ENCODE data around the gene GMEB2. TPM values are rescaled to one million over a fixed set of nuclear protein-coding genes. Genes with fewer than 3 reads are reported as not detected.
"Not testable (repeated sequence)": the region's sequence is repeated elsewhere in the genome, so short reads cannot be mapped to it uniquely, and the experiment has no call there.

GMEB2 gene
- total RNA-seq, 2 experiments from 2014 or later, result 20.5 to 21.6 TPM

DNA sequence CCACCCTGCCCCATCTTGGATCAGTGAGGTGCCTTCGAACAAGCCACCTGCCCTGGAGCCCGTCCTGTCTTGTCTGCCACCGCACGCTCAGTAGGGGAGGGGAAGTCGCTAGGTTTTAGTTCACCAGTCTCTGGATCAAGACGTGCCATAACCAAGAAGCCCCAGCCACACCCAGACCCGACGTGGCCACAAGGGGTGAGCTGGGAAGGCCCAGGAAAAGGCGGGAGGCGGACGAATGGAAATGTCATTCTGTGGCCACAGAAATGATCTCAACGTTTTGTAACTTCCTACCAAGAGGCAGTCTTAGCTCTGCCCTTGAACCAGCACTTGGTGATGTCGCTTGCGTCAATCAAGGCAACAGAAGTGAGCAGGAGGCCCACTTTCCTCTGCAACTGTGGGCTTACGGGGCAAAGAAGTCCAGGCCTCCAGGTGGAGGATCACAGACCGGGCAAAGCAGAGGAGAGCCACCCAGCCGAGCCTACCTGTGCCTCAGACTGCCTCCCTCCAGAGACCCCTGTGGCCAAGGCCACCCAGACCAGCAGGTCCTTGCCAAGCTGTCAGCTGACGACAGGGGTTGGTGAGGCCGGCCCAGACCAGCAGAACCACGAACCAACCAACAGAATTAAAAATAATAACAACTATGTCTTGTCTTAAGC lies 14.5 kb downstream of the GMEB2 start:
- POLR2A ChIA-PET, result no interaction called here
- no peaks in the 10 kb centered on the region for H3K4me1 Mint-ChIP-seq
- H3K9me3 Mint-ChIP-seq, result no peaks in the 10 kb centered on the region
- no peaks in the 10 kb centered on the region for H3K27me3 Mint-ChIP-seq
- DNase-seq (no peak), ATAC-seq (ENCODE audit: low read depth) (no peak)
- no peak overlapping the region for H3K4me3 Mint-ChIP-seq
- H3K27ac Mint-ChIP-seq, result no peak overlapping the region
- peaks cover 16% of the 10 kb centered on the region for H3K36me3 Mint-ChIP-seq

DNA sequence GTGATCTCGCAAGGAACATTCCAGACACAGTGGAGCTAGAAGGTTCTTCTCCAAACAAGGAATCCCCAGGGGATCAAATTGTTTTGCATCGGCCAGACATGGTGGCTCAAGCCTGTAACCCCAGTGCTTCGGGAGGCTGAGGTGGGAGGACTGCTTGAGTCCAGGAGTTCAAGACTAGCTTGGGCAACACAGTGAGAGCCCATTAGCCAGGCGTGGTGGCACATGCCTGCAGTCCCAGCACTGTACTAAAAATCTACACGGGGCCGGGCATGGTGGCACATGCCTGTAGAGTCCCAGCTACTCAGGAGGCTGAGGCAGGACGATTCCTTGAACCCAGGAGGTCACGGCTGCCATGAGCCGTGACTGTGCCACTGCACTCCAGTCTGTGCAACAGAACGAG lies 15.3 kb downstream of the GMEB2 start:
- Mint-ChIP-seq H3K27ac (no peak overlapping the region), H3K9me3 (no peaks in the 10 kb centered on the region), H3K4me1 (no peaks in the 10 kb centered on the region), H3K4me3 (no peak overlapping the region), H3K36me3 (peaks cover 15% of the 10 kb centered on the region), H3K27me3 (no peaks in the 10 kb centered on the region)
- ATAC-seq (ENCODE audit: low read depth) (no peak), DNase-seq (no peak)
- POLR2A ChIA-PET, result no interaction called here

DNA sequence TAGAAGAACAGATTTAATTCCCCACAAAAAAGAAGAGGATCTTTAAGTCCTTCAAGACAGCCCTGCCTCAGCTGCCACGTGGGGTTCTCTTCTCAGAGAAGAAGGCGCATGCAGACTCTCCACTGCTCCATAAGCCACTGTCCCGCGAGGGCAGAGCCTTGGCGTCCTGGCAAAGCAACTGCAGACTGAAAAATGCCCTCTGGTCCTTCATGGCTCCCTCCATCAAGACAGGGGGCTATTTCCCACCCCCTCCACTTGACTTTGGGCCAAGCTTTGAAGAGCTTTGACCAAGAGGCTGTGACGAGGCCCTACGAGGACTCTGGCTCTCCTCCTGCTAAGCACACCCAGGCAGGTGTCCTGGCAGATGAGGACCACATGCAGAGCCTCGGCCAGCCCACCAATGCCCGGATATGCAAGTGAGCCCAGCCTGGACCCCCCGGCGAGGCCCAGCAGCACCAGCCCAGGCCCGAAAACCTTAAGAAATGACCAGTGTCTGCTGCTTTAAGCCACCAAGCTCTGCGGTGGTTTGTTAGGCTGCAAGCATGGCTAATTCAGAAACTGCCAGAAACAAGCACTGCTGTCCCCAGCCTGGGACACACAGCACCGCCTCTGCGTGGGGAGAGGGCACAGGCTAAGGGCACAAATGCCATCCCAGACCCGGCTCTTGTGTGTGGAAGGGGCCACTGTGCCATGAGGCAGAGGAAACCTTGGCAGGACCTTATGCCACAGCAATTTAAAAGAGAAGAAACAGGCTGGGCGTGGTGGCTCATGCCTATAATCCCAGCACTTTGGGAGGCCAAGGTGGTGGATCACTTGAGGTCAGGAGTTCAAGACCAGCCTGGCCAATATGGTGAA lies 16.1 kb downstream of the GMEB2 start:
- H3K4me1 Mint-ChIP-seq, result no peaks in the 10 kb centered on the region
- H3K9me3 Mint-ChIP-seq, result no peaks in the 10 kb centered on the region
- ATAC-seq (ENCODE audit: low read depth), result no peak
- peaks cover 18% of the 10 kb centered on the region for H3K36me3 Mint-ChIP-seq
- no peak for DNase-seq
- no peak overlapping the region for H3K27ac Mint-ChIP-seq
- POLR2A ChIA-PET, result no interaction called here
- H3K27me3 Mint-ChIP-seq, result no peaks in the 10 kb centered on the region
- H3K4me3 Mint-ChIP-seq, result no peak overlapping the region

DNA sequence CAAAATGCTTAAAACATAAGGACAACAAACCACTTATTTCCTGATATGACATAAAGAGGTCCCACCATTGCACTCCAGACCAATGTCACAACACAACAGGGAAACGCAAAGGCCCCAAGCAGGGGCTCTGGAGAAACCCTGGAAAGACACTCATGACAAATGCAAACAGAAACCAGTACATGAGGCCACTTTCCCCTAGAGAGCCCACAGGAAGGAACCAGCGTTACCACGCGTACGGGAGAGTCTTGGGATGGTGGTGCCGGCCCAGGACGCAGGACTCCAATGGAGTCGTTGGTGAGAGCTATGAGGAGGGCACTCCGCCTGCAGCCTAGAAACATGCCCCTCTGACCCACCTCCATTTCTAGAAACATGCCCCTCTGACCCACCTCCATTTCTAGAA lies 20.2 kb downstream of the GMEB2 start:
- H3K27ac Mint-ChIP-seq, result no peak overlapping the region
- no peaks in the 10 kb centered on the region for H3K9me3 Mint-ChIP-seq

DNA sequence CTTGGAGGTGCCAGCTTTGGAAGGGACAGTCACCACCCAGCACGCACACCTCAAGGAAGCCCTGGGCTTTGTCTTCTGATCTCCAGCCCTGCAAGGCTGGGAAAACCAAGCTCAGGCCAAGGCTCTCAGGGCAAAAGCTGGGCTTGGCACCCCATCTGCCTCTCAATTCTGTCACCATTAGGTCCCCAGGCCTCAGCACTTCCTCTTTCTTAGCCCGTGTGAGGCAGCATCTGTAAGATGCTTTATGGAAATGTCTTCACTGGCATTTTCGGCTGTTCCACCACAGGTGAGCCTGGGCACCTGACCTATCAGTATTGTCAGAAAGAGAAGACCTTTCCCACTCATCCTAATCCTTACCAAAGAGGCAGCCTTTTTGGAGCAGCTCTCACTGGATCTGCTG lies 24.6 kb downstream of the GMEB2 start:
- DNase-seq (no peak), ATAC-seq (ENCODE audit: low read depth) (no peak)
- Mint-ChIP-seq H3K27ac (no peak overlapping the region), H3K36me3 (peaks cover 41% of the 10 kb centered on the region), H3K9me3 (no peaks in the 10 kb centered on the region), H3K4me1 (peaks cover 2% of the 10 kb centered on the region), H3K27me3 (no peaks in the 10 kb centered on the region), H3K4me3 (no peak overlapping the region)
- POLR2A ChIA-PET, result no interaction called here

More for the DNA sequence above, 20.2 kb downstream of the GMEB2 start:
- Mint-ChIP-seq H3K4me1 (peaks cover 2% of the 10 kb centered on the region), H3K36me3 (peaks cover 30% of the 10 kb centered on the region), H3K4me3 (no peak overlapping the region), H3K27me3 (no peaks in the 10 kb centered on the region)
- DNase-seq (no peak), ATAC-seq (ENCODE audit: low read depth) (no peak)
- POLR2A ChIA-PET, result no interaction called here

GRCh38 chr20:63601679-63602078 lies 25.2 kb downstream of the GMEB2 start:
- peak; percentile 62 for DNase-seq
- POLR2A ChIA-PET; H3K27me3 Mint-ChIP-seq; ATAC-seq (ENCODE audit: low read depth); H3K9me3 Mint-ChIP-seq; H3K4me3 Mint-ChIP-seq; H3K4me1 Mint-ChIP-seq: not testable (repeated sequence)
- Mint-ChIP-seq H3K36me3 (peaks cover 37% of the 10 kb centered on the region), H3K27ac (peak overlapping the region; percentile 45)

GRCh38 chr20:63599396-63600050 lies 27.4 kb downstream of the GMEB2 start:
- no peak for ATAC-seq (ENCODE audit: low read depth)
- no peak overlapping the region for H3K4me3 Mint-ChIP-seq
- peaks cover 2% of the 10 kb centered on the region for H3K4me1 Mint-ChIP-seq
- POLR2A ChIA-PET, result no interaction called here
- H3K9me3 Mint-ChIP-seq, result no peaks in the 10 kb centered on the region
- no peaks in the 10 kb centered on the region for H3K27me3 Mint-ChIP-seq
- H3K36me3 Mint-ChIP-seq, result peaks cover 39% of the 10 kb centered on the region
- DNase-seq, result no peak
- no peak overlapping the region for H3K27ac Mint-ChIP-seq

DNA sequence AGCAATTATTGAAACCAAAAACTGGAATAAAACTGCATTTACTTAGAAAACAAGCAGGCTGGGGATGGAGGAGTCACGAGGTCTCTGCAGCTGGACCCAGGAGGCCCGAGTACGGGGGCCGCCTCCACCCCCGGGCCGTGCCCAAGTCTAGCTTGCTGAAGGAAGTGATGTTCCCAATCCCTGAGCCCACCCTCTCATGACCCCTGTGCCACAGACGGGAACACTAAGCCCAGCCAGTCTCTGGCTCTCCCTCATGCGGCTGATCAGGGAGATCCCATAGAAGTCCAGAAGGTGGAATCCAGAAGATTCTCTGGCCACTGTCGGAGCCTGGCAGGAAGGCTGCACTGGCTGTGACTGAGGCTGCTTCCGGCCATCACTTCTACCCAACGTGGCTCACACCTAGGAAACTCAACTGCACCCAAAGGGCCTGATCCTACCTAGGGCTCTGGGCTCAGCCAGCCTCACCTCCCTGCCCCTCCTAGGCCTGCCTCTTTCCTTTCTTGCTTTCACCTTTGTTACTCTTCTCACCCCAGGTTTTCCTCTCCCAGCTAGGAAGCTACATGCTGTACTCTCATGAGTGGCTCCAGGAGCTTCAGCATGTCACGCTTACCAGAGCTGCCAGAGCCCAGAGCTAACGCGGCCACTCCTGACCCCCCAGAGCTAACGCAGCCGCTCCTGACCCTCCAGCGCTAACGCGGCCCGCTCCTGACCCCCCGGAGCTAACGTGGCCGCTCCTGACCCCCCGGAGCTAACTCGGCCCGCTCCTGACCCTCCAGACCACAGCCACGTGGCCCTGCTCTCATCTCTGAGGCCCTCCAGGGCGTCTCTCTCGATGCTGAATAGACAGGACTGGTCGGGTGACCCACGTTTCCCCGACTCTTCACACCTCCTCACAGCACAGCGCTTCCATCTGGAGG lies 28.2 kb downstream of the GMEB2 start:
- POLR2A ChIA-PET, result interaction anchor here (1.0 kb wide), 1 partner anchor 77 kb away, joined by 3 read pairs; no protein-coding TSS in a partner anchor
- no peak overlapping the region for H3K4me3 Mint-ChIP-seq
- H3K27me3 Mint-ChIP-seq, result no peaks in the 10 kb centered on the region
- H3K27ac Mint-ChIP-seq, result no peak overlapping the region
- ATAC-seq (ENCODE audit: low read depth), result no peak
- H3K4me1 Mint-ChIP-seq, result peaks cover 2% of the 10 kb centered on the region
- no peak for DNase-seq
- peaks cover 34% of the 10 kb centered on the region for H3K36me3 Mint-ChIP-seq
- H3K9me3 Mint-ChIP-seq, result no peaks in the 10 kb centered on the region

DNA sequence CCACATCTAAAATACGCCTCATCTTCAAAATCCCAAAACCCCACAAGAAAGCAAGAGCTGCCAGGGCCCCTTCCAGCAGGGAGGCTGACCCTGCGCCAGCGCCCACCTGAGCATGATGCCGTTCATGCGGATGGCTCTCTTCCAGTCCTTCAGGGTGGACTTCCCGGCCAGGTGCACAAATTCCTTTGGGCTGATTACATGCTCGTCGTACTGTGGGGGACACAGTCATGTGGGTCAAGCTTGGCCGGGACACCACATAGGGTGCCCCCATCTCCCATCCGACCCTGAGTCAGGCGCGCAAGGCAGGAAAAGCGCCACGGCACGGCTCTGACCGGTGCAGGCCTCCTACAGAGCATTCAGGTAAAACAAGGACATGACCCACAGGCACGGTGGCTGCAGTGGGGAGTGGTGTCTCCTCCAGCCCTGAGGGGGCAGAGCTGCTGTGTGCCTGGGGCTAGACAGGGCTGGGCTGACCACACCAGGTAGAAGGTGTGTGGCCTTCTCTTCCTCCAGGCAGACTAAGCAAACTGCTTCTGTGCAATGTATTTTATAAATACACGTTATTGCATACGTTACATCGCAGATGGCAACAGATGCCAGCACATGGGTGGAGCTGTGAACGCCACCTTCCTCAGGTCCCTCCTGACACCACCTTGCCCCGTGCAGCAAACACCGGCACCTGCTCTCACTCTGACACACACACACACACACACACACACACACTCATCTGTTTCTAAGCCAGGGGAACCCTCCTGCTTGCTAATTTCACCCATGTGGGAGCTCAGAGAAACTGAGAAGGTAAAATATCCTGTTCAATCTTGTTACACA lies 29.0 kb downstream of the GMEB2 start:
- Mint-ChIP-seq H3K27ac (no peak overlapping the region), H3K27me3 (no peaks in the 10 kb centered on the region), H3K4me1 (peaks cover 2% of the 10 kb centered on the region), H3K9me3 (no peaks in the 10 kb centered on the region), H3K36me3 (peaks cover 29% of the 10 kb centered on the region), H3K4me3 (no peak overlapping the region)
- POLR2A ChIA-PET, result interaction anchor here (1.0 kb wide), 1 partner anchor 76 kb away, joined by 3 read pairs; no protein-coding TSS in a partner anchor
- ATAC-seq (ENCODE audit: low read depth) (no peak), DNase-seq (no peak)

DNA sequence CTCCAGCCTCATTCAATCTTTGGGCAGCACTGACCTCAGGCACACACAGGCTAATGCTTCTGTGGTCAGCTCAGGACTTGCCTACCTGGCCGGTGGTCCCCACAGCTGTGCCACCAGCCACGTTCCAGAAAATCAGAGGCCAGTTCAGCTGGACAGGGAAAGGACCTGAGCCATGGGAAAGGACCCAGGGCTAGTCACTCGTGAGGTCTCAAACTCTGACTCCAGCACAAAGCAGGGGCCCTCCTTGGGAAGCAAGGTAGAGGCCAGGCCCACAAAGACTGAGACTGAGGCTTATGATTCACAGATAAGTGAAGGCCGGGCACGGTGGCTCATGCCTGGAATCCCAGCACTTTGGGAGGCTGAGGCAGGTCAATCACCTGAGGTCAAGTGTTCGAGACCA lies 30.5 kb downstream of the GMEB2 start:
- ATAC-seq (ENCODE audit: low read depth) (no peak), DNase-seq (no peak)
- no peak overlapping the region for H3K27ac Mint-ChIP-seq
- no peak overlapping the region for H3K4me3 Mint-ChIP-seq
- H3K4me1 Mint-ChIP-seq, result no peaks in the 10 kb centered on the region
- H3K27me3 Mint-ChIP-seq, result no peaks in the 10 kb centered on the region
- H3K9me3 Mint-ChIP-seq, result no peaks in the 10 kb centered on the region
- POLR2A ChIA-PET, result no interaction called here
- peaks cover 21% of the 10 kb centered on the region for H3K36me3 Mint-ChIP-seq

DNA sequence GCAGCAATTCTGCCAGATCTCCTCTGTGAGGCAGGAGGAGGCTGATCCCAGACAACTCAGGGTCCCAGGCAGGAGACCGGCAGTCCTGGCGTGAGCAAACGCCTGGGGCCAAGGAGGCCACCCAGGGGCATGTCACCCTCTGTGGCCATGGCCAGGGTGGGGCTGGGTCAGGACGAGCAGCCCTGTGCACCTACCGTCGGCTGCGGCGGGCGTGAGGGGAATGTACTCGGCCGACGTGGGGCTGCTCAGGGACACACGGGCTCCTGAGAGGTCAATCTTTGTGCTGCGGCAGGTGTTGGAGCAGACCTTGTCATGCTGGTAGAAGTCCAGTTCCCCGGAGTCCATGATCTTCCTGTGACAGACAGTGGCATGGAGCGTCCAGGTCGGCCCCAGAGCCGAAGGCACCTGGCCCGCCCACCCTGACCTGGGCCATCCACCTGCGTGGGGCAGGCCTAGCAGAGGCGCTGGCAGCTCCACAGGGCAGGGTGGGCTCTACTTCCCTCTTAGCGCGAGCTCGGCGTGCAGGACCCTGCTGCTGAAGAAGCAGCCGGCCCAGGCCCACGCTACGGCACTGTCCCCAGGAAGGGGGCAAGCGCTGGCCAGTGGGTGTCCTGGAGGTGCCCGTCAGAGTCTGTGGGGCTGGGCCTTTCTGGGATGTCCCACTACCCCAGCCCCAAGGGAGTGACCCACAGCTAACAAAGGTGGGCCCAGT lies 31.3 kb downstream of the GMEB2 start:
- no peak for DNase-seq
- H3K27ac Mint-ChIP-seq, result no peak overlapping the region
- no peak overlapping the region for H3K4me3 Mint-ChIP-seq
- no peak for ATAC-seq (ENCODE audit: low read depth)
- no peaks in the 10 kb centered on the region for H3K9me3 Mint-ChIP-seq
- no peaks in the 10 kb centered on the region for H3K27me3 Mint-ChIP-seq
- POLR2A ChIA-PET, result no interaction called here
- peaks cover 23% of the 10 kb centered on the region for H3K36me3 Mint-ChIP-seq
- H3K4me1 Mint-ChIP-seq, result peaks cover 1% of the 10 kb centered on the region

GRCh38 chr20:63594043-63594561 lies 32.8 kb downstream of the GMEB2 start:
- Mint-ChIP-seq H3K27me3 (no peaks in the 10 kb centered on the region), H3K4me3 (no peak overlapping the region), H3K4me1 (peaks cover 1% of the 10 kb centered on the region), H3K36me3 (peaks cover 19% of the 10 kb centered on the region), H3K27ac (no peak overlapping the region), H3K9me3 (no peaks in the 10 kb centered on the region)
- POLR2A ChIA-PET, result no interaction called here
- no peak for DNase-seq
- ATAC-seq (ENCODE audit: low read depth), result no peak

Measured in activated naive CD8-positive, alpha-beta T cell treated with anti-CD3 and anti-CD28 coated beads, Interleukin-2, amount 10 ng/mL, durations not matched to agents 7 days and 5 days (primary cell).